ENCODE measurements around the gene BICRA.
"Not testable (repeated sequence)": the region's sequence is repeated elsewhere in the genome, so short reads cannot be mapped to it uniquely, and the experiment has no call there.

BICRA gene

DNA sequence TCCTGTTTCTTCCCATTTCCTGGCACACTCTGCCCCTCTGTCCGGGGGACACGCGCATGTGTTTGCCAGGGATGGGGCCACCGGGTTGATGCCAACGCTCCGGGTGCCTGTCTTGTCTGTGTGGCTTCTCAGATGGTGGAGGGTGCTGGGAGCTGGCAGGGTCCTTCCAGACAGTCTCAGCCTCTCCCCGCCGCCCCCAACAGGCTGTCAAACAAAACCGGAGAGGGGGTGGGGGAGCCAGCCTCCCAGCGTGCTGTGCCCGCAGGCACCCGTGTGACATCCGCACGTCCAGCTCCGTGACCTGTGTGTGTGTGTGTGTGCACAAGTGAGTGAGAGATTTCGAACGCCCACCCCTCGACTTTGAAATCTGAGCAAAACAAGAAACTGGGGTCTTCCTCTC lies 93.7 kb downstream of the BICRA start:
- no peak for DNase-seq (ENCODE audit: low read depth, low spot score)
- H3K4me3 ChIP-seq (ENCODE audit: low read length) = no peak overlapping the region

- no peak for DNase-seq (ENCODE audit: low read depth, low spot score)
- H3K4me3 ChIP-seq (ENCODE audit: low read length) = no peak overlapping the region
These were observed 94.4 kb downstream of the BICRA start for GRCh38 chr19:47703301-47703700.

DNA sequence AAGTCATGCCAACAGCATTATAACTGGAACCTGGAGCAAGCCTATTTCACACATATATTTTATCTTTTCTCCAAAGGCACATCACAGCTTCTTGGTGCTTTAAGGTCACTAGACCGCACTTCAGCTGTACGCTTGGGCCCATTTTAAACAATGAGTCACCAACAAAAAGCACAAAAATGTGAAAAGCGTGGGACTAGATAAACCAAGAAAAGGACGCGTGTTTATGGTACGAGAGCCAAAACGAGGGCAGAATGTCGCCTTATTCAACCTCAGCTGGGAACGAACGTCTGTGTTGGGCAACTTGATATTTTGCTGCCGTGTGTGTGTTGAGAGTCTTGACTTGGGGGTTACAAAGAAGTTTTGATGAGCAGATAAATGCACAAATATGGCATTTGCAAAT lies 95.1 kb downstream of the BICRA start:
- DNase-seq (ENCODE audit: low read depth, low spot score) = no peak
- H3K4me3 ChIP-seq (ENCODE audit: low read length) = no peak overlapping the region

DNA sequence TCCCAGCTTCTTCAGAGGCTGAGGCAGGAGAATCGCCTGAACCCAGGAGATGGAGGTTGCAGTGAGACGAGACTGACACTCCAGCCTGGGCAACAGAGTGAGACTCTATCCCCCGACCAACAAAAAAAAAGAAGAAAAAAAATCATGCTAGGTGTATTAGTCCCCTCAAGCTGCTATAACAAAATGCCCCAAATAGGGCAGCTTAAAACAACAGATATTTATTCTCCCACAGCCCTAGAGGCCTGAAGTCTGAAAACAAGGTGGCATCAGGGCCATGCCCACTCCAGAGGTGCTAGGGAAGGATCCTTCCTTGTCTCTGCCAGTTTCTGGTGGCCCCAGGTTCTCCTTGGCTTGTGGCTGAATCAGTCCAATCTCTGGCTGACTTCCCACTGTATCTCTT lies 95.7 kb downstream of the BICRA start:
- no peak for DNase-seq (ENCODE audit: low read depth, low spot score)
- no peak overlapping the region for H3K4me3 ChIP-seq (ENCODE audit: low read length)

DNA sequence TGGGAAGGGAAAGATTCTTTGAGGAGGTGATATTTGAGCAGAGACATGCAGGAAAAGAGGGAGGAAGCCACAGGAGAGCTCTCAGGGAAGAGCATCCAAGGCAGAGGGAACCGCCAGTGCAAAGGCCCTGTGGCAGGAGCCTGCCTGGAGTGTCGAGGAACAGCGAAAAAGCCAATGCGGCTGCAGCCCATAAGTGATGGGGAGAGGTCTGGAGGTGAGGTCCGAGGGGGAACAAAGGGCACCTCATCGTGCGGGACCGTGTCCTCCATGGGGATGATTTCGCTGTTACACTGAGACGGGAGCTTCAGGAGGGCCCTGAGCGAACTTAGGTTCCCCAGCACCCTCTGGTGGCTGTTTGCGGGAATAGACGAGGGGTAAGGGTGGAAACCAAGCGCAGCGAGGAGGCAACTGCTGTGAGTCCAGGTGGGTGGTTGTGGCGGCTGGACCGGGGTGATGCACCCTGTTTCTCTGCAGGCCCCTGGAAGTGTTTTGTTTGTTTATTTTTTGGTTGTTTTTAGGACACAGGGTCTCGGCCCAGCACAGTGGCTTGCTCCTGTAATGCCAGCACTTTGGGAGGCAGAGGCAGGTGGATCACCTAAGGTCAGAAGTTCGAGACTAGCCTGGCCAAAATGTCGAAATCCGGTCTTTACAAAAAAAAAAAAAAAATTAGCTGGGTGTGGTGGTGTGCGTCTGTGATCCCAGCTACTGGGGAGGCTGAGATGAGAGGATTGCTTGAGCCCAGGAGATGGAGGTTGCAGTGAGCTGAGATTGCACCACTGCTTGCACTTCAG lies 98.4 kb downstream of the BICRA start:
- DNase-seq (ENCODE audit: low read depth, low spot score) = peak; percentile 77

DNA sequence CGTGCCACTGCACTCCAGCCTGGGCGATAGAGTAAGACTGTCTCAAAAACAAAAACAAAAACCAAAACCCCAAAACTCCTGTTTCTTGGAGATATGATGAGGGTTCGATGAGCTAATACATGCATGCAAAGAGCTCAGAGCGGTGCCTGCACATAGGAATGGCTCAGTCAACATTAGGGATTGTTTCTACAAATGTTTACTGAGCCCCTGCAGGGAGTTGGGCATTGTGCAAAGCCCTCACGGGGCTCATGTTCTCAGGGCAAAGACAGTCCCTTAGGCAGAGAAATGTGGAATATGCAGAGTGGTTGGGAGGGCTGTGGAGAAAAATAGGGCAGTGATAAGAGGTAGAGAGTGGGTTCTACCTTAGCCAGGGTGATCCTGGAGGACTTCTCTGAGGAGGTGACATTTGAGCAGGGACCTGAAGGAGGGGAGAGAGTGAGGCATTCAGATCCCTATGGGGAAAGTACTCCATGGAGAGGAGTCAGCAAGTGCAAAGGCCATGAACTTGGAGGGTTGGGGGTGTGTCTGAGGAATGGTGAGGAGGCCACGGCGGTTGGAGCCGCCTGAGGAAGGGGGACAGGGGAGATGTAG lies 102.8 kb downstream of the BICRA start:
- H3K4me3 ChIP-seq (ENCODE audit: low read length) = no peak overlapping the region

More for the DNA sequence above, 98.4 kb downstream of the BICRA start:
- H3K4me3 ChIP-seq (ENCODE audit: low read length) = no peak overlapping the region

GRCh38 chr19:47713046-47714021 lies 104.4 kb downstream of the BICRA start, which contains the start of gene EHD2:
Gene EHD2 (plus strand): TSS chr19:47713422. CDS start chr19:47716613, 3,191 bp downstream.
- no peak within 1 kb of the TSS for H3K4me3 ChIP-seq (ENCODE audit: low read length)
- no peak for DNase-seq (ENCODE audit: low read depth, low spot score)

More for the DNA sequence above, 102.8 kb downstream of the BICRA start:
- no peak for DNase-seq (ENCODE audit: low read depth, low spot score)

- no peak overlapping the region for H3K4me3 ChIP-seq (ENCODE audit: low read length)
These were observed 105.4 kb downstream of the BICRA start for GRCh38 chr19:47714339-47714738.

GRCh38 chr19:47714855-47715254 lies 105.9 kb downstream of the BICRA start:
- H3K4me3 ChIP-seq (ENCODE audit: low read length) = not testable (repeated sequence)

More at GRCh38 chr19:47714339-47714738, 105.4 kb downstream of the BICRA start:
- DNase-seq (ENCODE audit: low read depth, low spot score) = no peak

GRCh38 chr19:47716270-47716937 lies 107.5 kb downstream of the BICRA start:
- no peak overlapping the region for H3K4me3 ChIP-seq (ENCODE audit: low read length)
- no peak for DNase-seq (ENCODE audit: low read depth, low spot score)

More at GRCh38 chr19:47714855-47715254, 105.9 kb downstream of the BICRA start:
- not testable (repeated sequence) for DNase-seq (ENCODE audit: low read depth, low spot score)

- not testable (repeated sequence) for DNase-seq (ENCODE audit: low read depth, low spot score); H3K4me3 ChIP-seq (ENCODE audit: low read length)
These were observed 109.6 kb downstream of the BICRA start for GRCh38 chr19:47718415-47719046.

DNA sequence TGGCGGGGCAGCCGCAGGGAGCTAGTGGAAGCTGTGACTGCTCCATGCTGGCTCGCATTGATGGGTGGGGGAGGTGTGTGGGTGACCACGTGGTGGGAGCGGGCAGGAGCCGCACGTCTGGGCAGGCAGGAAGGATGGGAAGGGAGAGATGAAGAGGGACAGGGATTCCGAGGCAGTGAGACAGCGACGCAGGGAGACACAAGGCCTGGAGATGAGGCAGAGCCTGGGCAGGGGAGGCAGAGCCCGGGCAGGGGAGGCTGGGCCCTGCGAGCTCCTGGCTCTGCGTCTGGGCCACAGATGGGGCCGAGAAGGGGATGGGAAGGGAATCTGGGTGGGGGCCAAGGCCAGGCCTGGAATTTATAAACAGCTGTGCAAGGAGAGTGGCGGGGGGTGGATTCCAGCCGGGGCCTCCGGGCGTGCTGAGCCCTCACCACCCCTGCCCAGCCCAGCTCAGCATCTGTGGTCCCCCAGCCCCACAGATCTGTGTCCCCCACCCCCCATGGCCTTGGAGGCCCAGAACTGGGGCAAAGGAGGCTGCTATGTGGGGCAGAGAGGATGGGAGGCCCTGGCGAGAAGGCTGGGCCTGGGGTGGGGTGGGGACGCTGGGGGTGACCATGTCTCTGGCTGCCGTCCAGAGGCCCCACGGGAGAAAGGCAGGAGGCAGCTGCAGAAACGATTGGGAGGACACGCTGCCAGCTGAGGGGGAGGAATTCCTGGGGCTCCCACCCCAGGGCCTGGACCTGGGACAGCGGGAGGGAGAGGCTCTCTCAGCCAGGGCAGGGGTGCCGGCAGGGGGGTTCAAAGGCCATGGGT lies 110.3 kb downstream of the BICRA start:
- no peak for DNase-seq (ENCODE audit: low read depth, low spot score)
- no peak overlapping the region for H3K4me3 ChIP-seq (ENCODE audit: low read length)

DNA sequence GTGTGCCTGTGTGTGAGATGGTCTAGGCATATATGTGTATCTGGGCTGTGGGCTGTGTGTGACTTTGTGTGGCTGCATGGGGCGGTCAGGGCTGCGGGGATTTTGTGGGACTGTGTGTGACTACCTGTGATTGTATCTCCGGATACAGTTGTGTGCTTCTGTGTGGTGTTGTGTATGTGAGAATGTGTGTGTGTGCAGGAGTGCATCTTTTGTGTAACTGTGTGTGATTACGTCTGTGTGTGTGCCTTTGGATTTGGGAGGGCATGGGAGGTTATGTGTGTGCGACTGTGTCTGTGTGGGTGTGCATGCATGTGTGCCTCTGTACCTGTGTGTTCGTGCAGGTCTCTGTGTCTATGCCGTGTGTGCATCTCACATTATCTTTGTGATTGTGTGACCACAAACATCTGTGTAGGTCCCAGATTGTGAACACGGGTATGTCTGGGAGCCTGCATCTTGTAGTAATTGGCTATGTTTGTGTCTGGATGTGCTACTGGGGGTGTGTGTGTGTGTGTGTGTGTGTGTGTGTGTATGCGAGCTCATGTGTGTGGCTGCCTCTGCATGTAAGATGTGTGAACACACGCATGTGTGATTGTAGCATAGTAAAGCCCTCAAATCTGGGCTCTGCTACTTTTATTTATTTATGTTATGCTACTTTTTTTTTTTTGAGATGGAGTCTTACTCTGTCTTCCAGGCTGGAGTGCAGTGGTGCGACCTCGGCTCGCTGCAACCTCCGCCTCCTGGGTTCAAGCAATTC lies 111.9 kb downstream of the BICRA start:
- no peak overlapping the region for H3K4me3 ChIP-seq (ENCODE audit: low read length)
- DNase-seq (ENCODE audit: low read depth, low spot score) = no peak

DNA sequence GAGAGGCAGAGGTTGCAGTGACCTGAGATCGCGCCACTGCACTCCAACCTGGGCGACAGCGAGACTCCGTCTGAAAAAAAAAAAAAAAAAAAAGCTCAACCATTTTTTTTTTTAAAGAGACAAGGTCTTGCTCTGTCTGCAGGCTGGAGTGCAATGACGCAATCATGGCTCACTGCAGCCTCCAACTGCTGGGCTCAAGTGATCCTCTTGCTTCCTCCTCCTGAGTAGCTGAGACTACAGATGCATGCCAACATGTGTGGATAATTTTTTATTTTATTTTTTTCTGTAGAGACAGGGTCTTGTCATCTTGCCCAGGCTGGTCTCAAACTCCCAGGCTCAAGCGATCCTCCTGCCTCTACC lies 114.6 kb downstream of the BICRA start:
- H3K4me3 ChIP-seq (ENCODE audit: low read length) = peak overlapping the region; percentile 28

DNA sequence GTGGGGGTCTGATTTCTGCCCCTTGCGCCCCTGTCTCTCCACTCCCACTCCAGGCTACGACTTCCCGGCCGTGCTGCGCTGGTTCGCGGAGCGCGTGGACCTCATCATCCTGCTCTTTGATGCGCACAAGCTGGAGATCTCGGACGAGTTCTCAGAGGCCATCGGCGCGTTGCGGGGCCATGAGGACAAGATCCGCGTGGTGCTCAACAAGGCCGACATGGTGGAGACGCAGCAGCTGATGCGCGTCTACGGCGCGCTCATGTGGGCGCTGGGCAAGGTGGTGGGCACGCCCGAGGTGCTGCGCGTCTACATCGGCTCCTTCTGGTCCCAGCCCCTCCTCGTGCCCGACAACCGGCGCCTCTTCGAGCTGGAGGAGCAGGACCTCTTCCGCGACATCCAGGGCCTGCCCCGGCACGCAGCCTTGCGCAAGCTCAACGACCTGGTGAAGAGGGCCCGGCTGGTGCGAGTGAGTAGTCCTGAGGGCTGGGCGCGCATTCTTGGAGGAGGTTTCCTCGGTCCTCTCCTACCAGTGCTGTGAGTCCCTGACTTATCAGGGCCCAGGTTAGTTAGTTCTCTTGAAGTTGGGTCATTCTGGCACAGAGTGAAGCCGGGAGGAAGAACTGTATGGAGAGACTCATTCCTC lies 116.9 kb downstream of the BICRA start:
- H3K4me3 ChIP-seq (ENCODE audit: low read length) = no peak overlapping the region
- no peak for DNase-seq (ENCODE audit: low read depth, low spot score)

More for the DNA sequence above, 114.6 kb downstream of the BICRA start:
- peak; percentile 60 for DNase-seq (ENCODE audit: low read depth, low spot score)

DNA sequence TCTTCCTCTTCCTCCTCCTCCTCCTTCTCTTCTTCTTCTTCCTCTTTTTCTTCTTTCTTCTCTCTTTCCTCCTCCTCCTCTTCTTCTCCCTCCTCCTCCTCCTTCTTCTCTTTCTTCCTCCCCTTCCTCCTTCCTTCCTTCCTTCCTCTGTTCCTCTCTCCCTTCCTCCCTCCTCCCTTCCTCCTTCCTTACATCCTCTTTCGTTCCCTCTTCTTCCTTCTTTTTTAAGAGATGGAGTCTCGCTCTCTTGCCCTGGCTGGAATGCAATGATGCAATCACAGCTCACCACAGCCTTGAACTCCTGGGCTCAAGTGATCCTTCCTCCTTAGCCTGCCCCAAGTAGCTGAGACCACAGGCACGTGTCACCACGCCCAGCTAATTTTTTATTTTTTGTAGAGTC lies 117.5 kb downstream of the BICRA start:
- no peak for DNase-seq (ENCODE audit: low read depth, low spot score)
- H3K4me3 ChIP-seq (ENCODE audit: low read length) = no peak overlapping the region

GRCh38 chr19:47728295-47728694 lies 119.4 kb downstream of the BICRA start:
- DNase-seq (ENCODE audit: low read depth, low spot score); H3K4me3 ChIP-seq (ENCODE audit: low read length): not testable (repeated sequence)
